Progenitor cell of endocrine pancreas (in vitro differentiated cells): Measurements from ENCODE around the gene LLGL2. TPM values are rescaled to one million over a fixed set of nuclear protein-coding genes. Genes with fewer than 3 reads are reported as not detected.

Source experiments
- DNase-seq: peaks from one replicate; pipeline ENCODE4 v3.0.0; 2021; ENCODE audit warnings: low spot score; ENCODE audit not compliant: unreplicated experiment
- H3K27ac Mint-ChIP-seq: 2 replicates; pipeline ENCODE4 v1.8.0; 2021; ENCODE audit warnings: mild to moderate bottlenecking, moderate library complexity, mixed read lengths
- H3K27me3 Mint-ChIP-seq: 2 replicates; pipeline ENCODE4 v1.8.0; 2021; ENCODE audit warnings: mixed read lengths
- H3K36me3 Mint-ChIP-seq: 2 replicates; pipeline ENCODE4 v1.8.0; 2022; ENCODE audit warnings: mixed read lengths; ENCODE audit not compliant: insufficient read depth
- H3K4me1 Mint-ChIP-seq: 2 replicates; pipeline ENCODE4 v1.8.0; 2021; ENCODE audit warnings: low read depth, mixed read lengths
- H3K4me3 Mint-ChIP-seq: 2 replicates; pipeline ENCODE4 v1.8.0; 2021; ENCODE audit warnings: low read depth, mild to moderate bottlenecking, moderate library complexity, mixed read lengths
- H3K9me3 Mint-ChIP-seq: 2 replicates; pipeline ENCODE4 v1.8.0; 2021; ENCODE audit warnings: low read depth, mixed read lengths
- total RNA-seq: library from RNA; stranded (reverse); gene quantifications from 2 replicates; pipeline ENCODE4 v1.2.1, GENCODE V29; 2021
- TF ChIP-seq, protein P1 (sequence below): fragments of 200-600 bp; sonication (generic); IDR thresholded peaks from one replicate; pipeline ENCODE4 v1.5.0; 2021; ENCODE audit warnings: antibody characterized with exemption, mild to moderate bottlenecking; ENCODE audit not compliant: unreplicated experiment

Gene LLGL2
- total RNA-seq, 1 donor from 2014 or later, result 235 TPM

DNA sequence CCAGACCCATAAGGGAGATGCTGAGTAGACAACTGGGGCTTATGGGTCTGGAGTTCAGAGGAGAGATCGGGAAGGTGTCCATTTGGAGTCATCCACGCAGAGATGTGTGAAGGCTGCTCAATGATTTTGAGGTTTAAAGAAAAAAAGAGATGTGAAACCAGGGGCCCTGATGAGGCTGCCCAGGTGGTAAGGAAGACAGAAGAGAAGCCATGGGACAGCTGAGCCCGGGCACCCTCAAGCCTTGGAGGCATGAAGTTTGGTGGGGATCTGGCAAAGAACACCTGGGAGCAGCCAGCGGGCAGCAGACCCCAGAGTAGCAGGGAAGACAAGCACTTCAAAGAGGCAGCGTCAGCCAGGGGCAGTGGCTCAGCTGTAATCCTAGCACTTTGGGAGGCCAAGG lies 41.3 kb downstream of the LLGL2 start:
- TF ChIP-seq, protein P1, sequence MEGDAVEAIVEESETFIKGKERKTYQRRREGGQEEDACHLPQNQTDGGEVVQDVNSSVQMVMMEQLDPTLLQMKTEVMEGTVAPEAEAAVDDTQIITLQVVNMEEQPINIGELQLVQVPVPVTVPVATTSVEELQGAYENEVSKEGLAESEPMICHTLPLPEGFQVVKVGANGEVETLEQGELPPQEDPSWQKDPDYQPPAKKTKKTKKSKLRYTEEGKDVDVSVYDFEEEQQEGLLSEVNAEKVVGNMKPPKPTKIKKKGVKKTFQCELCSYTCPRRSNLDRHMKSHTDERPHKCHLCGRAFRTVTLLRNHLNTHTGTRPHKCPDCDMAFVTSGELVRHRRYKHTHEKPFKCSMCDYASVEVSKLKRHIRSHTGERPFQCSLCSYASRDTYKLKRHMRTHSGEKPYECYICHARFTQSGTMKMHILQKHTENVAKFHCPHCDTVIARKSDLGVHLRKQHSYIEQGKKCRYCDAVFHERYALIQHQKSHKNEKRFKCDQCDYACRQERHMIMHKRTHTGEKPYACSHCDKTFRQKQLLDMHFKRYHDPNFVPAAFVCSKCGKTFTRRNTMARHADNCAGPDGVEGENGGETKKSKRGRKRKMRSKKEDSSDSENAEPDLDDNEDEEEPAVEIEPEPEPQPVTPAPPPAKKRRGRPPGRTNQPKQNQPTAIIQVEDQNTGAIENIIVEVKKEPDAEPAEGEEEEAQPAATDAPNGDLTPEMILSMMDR, result no peak
- no peaks in the 10 kb centered on the region for H3K9me3 Mint-ChIP-seq
- no peaks in the 10 kb centered on the region for H3K4me1 Mint-ChIP-seq
- peaks cover 14% of the 10 kb centered on the region for H3K36me3 Mint-ChIP-seq
- H3K27ac Mint-ChIP-seq, result no peak overlapping the region
- no peak for DNase-seq
- H3K27me3 Mint-ChIP-seq, result no peaks in the 10 kb centered on the region
- no peak overlapping the region for H3K4me3 Mint-ChIP-seq

DNA sequence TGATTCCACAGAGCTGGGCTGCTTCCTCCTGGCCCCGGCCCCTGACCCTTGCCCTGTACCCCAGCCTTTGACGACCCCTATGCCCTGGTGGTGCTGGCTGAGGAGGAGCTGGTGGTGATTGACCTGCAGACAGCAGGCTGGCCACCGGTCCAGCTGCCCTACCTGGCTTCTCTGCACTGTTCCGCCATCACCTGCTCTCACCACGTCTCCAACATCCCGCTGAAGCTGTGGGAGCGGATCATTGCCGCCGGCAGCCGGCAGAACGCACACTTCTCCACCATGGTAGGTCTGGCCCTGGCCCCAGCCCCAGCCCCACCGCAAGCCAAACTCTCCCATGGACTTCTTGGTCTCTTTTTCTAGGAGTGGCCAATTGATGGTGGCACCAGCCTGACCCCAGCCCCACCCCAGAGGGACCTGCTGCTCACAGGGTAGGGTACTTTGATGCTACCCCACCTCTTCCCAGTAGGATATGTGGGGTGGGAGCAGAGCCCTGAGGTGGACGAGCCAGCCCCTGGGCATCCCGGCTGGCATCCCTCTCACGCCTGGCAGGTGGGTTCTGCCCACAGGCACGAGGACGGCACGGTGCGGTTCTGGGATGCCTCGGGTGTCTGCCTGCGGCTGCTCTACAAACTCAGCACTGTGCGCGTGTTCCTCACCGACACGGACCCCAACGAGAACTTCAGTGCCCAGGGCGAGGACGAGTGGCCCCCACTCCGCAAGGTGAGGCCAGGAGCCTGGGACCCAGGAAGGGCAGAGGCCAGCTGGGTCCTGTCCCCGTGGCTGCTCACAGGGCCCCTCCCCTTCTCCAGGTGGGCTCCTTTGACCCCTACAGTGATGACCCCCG lies 43.1 kb downstream of the LLGL2 start:
- no peak for DNase-seq
- TF ChIP-seq, protein P1, result no peak
- Mint-ChIP-seq H3K27ac (no peak overlapping the region), H3K36me3 (peaks cover 15% of the 10 kb centered on the region), H3K9me3 (no peaks in the 10 kb centered on the region), H3K4me3 (no peak overlapping the region), H3K4me1 (no peaks in the 10 kb centered on the region), H3K27me3 (no peaks in the 10 kb centered on the region)

DNA sequence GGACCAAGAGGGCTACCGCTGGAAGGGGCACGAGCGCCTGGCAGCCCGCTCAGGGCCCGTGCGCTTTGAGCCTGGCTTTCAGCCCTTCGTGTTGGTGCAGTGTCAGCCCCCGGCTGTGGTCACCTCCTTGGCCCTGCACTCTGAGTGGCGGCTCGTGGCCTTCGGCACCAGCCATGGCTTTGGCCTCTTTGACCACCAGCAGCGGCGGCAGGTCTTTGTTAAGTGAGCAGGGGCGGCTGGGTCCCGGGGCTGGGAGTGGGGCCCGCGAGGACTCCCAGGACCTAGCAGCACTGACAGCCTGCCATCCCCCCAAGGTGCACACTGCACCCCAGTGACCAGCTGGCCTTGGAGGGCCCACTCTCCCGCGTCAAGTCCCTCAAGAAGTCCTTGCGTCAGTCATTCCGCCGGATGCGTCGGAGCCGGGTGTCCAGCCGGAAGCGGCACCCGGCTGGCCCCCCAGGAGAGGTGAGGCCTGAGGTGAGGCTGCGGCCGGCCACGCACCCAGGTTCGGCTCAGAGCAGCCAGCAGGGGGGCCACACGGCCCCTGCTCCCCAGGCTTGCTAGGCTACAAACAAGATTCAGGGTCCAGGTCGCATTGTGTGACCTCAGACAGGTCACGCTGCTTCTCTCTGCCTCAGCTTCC lies 44.7 kb downstream of the LLGL2 start:
- no peaks in the 10 kb centered on the region for H3K27me3 Mint-ChIP-seq
- peaks cover 15% of the 10 kb centered on the region for H3K36me3 Mint-ChIP-seq
- TF ChIP-seq, protein P1, result no peak
- H3K4me1 Mint-ChIP-seq, result no peaks in the 10 kb centered on the region
- no peak overlapping the region for H3K27ac Mint-ChIP-seq
- H3K4me3 Mint-ChIP-seq, result no peak overlapping the region
- no peak for DNase-seq
- no peaks in the 10 kb centered on the region for H3K9me3 Mint-ChIP-seq

GRCh38 chr17:75570772-75571171 lies 45.3 kb downstream of the LLGL2 start:
- TF ChIP-seq, protein P1, result no peak
- no peak for DNase-seq
- H3K9me3 Mint-ChIP-seq, result no peaks in the 10 kb centered on the region
- H3K27me3 Mint-ChIP-seq, result no peaks in the 10 kb centered on the region
- no peaks in the 10 kb centered on the region for H3K4me1 Mint-ChIP-seq
- H3K4me3 Mint-ChIP-seq, result no peak overlapping the region
- no peak overlapping the region for H3K27ac Mint-ChIP-seq
- peaks cover 17% of the 10 kb centered on the region for H3K36me3 Mint-ChIP-seq

- Mint-ChIP-seq H3K4me3 (no peak overlapping the region), H3K36me3 (peaks cover 13% of the 10 kb centered on the region), H3K4me1 (no peaks in the 10 kb centered on the region), H3K27me3 (no peaks in the 10 kb centered on the region), H3K27ac (no peak overlapping the region), H3K9me3 (no peaks in the 10 kb centered on the region)
- DNase-seq, result no peak
- TF ChIP-seq, protein P1, result no peak
Measured at GRCh38 chr17:75571197-75571884, 45.8 kb downstream of the LLGL2 start.
